Small intestine (tissue), 7 donors: Measurements from ENCODE around the gene GGT7. TPM values are rescaled to one million over a fixed set of nuclear protein-coding genes. Genes with fewer than 3 reads are reported as not detected.
"Not testable (repeated sequence)": the region's sequence is repeated elsewhere in the genome, so short reads cannot be mapped to it uniquely, and the experiment has no call there.

Experiments used
- DNase-seq, 2 donors: peaks; one replicate each; pipeline versions ENCODE4 v3.0.0 to v3.0.0-alpha.2; 2013
- FAIRE-seq: peaks from 2 replicates; lab custom pipeline; 2012; peaks lifted over from hg19 to GRCh38; lab: Jason Lieb, UNC
- H3K27ac ChIP-seq, 3 donors: one replicate each; pipeline ENCODE4 v1.5.1; 2013; ENCODE audit warnings: low read length in 2 of 3, mild to moderate bottlenecking in 2 of 3, control low read depth in 1 of 3, inconsistent platforms in 1 of 3, low read depth in 1 of 3, moderate library complexity in 1 of 3
- H3K27me3 ChIP-seq, 3 donors: one replicate each; pipeline ENCODE4 v1.6.1; 2013; ENCODE audit warnings: low read length in 3 of 3, inconsistent platforms in 1 of 3; ENCODE audit not compliant: control insufficient read depth in 3 of 3, insufficient read depth in 3 of 3
- H3K36me3 ChIP-seq, 3 donors: one replicate each; pipeline ENCODE4 v1.6.1; 2013; ENCODE audit warnings: low read length in 3 of 3, inconsistent platforms in 1 of 3, low read depth in 1 of 3, mild to moderate bottlenecking in 1 of 3, moderate library complexity in 1 of 3; ENCODE audit not compliant: control insufficient read depth in 3 of 3, insufficient read depth in 2 of 3
- H3K4me1 ChIP-seq, 3 donors: one replicate each; pipeline ENCODE4 v1.6.1; 2013; ENCODE audit warnings: low read length in 2 of 3, inconsistent platforms in 1 of 3, low read depth in 1 of 3, mild to moderate bottlenecking in 1 of 3, moderate library complexity in 1 of 3; ENCODE audit not compliant: control insufficient read depth in 3 of 3, insufficient read depth in 2 of 3
- H3K4me3 ChIP-seq, 3 donors: one replicate each; pipeline ENCODE4 v1.5.1; 2013; ENCODE audit warnings: low read length in 3 of 3, control low read depth in 1 of 3, inconsistent platforms in 1 of 3, low read depth in 1 of 3, mild to moderate bottlenecking in 1 of 3, moderate library complexity in 1 of 3
- H3K9me3 ChIP-seq, 2 donors: one replicate each; pipeline ENCODE4 v1.6.1; 2013; ENCODE audit warnings: low read depth in 1 of 2, low read length in 1 of 2; ENCODE audit not compliant: control insufficient read depth in 2 of 2, insufficient read depth in 1 of 2
- WGBS, 3 donors: extraction: QIAGEN DNeasy Blood & Tissue Kit; methylation state at CpG; one replicate each; pipeline ENCODE4 v1.1.7; 2013; 5-methylcytosine and 5-hydroxymethylcytosine counted together
- polyA plus RNA-seq, 4 donors: library from polyadenylated mRNA; stranded (reverse) in 3 of 4; unstranded in 1 of 4; fragments of 200-250 nt in 3 of 4; fragments of 120-200 nt in 1 of 4; gene quantifications; one replicate each; pipeline versions ENCODE4 v1.2.1 to v1.2.3, GENCODE V29; 2013
- donor health status: healthy with polysubstance abuse.
- donor health status: control.
- donor health status: control.
- donor health status: Bipolar disorder and iron deficiency.
- donor health status: healthy.

Gene GGT7
- polyA plus RNA-seq, 4 donors: 5.3 to 14.5 (median 10.9) TPM

GRCh38 chr20:34907616-34908469, 35.2 kb upstream of the GGT7 start:
- WGBS, 3 donors: 34 to 41% (median 35%) methylated on average over 7 of the region's 7 CpGs
- H3K27ac ChIP-seq: peak overlapping the region in 2 of 3 donors; percentile 27 to 54
- H3K36me3 ChIP-seq: peaks cover 0 to 5% (median 0%) of the 10 kb centered on the region in 3 donors
- no peaks in the 10 kb centered on the region for H3K27me3 ChIP-seq
- FAIRE-seq: no peak
- peak; percentile 15 to 81 for DNase-seq
- no peaks in the 10 kb centered on the region for H3K9me3 ChIP-seq
- no peak overlapping the region for H3K4me3 ChIP-seq
- H3K4me1 ChIP-seq: peaks cover 4 to 12% (median 5%) of the 10 kb centered on the region in 3 donors

DNA sequence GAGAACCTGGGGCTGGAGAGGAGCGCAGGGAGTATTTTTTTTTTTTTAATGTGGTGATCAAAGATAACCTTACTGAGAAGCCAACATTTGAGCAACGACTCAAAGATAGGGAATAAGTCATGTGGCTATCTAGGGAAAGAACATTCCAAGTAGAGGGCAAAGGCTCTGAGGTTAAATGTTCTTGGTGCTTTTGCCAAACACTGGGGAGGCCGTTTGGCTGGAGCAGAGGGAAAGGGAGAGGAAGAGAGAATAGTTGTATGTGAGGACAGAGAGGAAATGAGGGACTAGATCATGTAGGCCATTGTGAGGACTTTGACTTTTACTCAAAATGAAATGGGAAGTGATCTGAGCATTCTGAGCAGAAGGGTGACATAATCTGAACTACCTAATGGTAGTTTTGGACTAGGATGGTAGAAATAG, 31.6 kb upstream of the GGT7 start:
- Histone ChIP-seq H3K4me1 (peaks cover 5 to 12% (median 9%) of the 10 kb centered on the region in 3 donors), H3K27ac (peak overlapping the region in 1 of 3 donors; percentile 56), H3K36me3 (peaks cover 5 to 6% (median 5%) of the 10 kb centered on the region in 3 donors), H3K27me3 (no peaks in the 10 kb centered on the region), H3K4me3 (no peak overlapping the region), H3K9me3 (no peaks in the 10 kb centered on the region)
- no peak for FAIRE-seq
- 14 to 42% (median 33%) methylated on average over 3 of the region's 3 CpGs for WGBS, 3 donors
- peak; percentile 27 to 73 for DNase-seq

GRCh38 chr20:34898731-34899130, 26.1 kb upstream of the GGT7 start:
- not testable (repeated sequence) for H3K27me3 ChIP-seq, DNase-seq, H3K36me3 ChIP-seq, H3K9me3 ChIP-seq, FAIRE-seq, H3K4me1 ChIP-seq, H3K4me3 ChIP-seq, H3K27ac ChIP-seq
- WGBS, 3 donors: 87 to 92% (median 91%) methylated on average over 15 to 26 of the region's 26 CpGs

DNA sequence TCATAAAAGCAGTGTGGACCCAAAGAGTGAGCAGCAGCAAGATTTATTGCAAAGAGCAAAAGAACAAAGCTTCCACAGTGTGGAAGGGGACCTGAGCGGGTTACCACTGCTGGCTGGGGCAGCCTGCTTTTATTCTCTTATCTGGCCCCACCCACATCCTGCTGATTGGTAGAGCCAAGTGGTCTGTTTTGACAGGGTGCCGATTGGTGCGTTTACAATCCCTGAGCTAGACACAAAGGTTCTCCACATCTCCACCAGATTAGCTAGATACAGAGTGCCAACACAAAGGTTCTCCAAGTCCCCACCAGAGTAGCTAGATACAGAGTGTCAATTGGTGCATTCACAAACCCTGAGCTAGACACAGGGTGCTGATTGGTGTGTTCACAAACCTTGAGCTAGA, 25.5 kb upstream of the GGT7 start:
- 65 to 84% methylated on average over 2 of the region's 3 CpGs; no CpG with 5 or more reads in 1 of the 3 donors for WGBS, 3 donors
- not testable (repeated sequence) for H3K9me3 ChIP-seq, DNase-seq, H3K36me3 ChIP-seq, H3K4me3 ChIP-seq, FAIRE-seq, H3K27me3 ChIP-seq, H3K27ac ChIP-seq, H3K4me1 ChIP-seq

DNA sequence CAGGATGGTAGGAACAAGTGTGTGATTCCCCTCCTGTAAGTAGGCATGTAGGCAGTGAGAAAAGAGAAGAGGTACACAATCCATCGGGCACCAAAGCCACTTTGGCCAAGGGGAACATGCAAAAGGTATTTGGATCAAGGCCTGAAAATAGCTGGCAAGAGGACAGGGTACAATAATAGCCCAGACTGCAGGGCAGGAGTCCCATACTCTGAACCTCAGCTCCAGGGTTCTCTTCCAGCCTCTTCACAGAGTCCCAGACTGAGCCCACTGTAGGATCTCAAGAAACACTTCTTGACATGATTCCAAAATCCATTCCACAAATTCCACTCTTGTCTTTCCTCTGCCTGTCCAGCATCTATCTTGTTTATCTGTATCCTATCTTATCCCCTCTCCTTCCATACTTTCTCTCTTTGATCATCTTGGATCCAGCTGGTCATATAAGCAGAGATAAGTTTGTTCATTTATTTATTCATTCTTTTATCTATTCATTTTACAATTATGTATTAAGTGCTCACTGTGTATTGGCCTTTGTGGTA, 23.5 kb upstream of the GGT7 start:
- peak overlapping the region in 1 of 3 donors; percentile 65 for H3K27ac ChIP-seq
- peaks cover 0 to under 1% (median 0%) of the 10 kb centered on the region in 3 donors for H3K36me3 ChIP-seq
- no peaks in the 10 kb centered on the region for H3K9me3 ChIP-seq
- H3K27me3 ChIP-seq: no peaks in the 10 kb centered on the region
- no peak overlapping the region for H3K4me3 ChIP-seq
- 14 to 55% (median 23%) methylated on average over 1 of the region's 1 CpG for WGBS, 3 donors
- FAIRE-seq: no peak
- peaks cover 0 to 11% (median 5%) of the 10 kb centered on the region in 3 donors for H3K4me1 ChIP-seq
- DNase-seq: no peak

GRCh38 chr20:34895465-34895864, 22.8 kb upstream of the GGT7 start:
- H3K36me3 ChIP-seq: no peaks in the 10 kb centered on the region
- FAIRE-seq (no peak), DNase-seq (peak in 1 of 2 donors; percentile 27)
- no peaks in the 10 kb centered on the region for H3K27me3 ChIP-seq
- WGBS, 3 donors: 21 to 56% (median 36%) methylated on average over 3 of the region's 3 CpGs
- no peaks in the 10 kb centered on the region for H3K9me3 ChIP-seq
- no peak overlapping the region for H3K27ac ChIP-seq
- peaks cover 0 to 12% (median 11%) of the 10 kb centered on the region in 3 donors for H3K4me1 ChIP-seq
- no peak overlapping the region for H3K4me3 ChIP-seq

DNA sequence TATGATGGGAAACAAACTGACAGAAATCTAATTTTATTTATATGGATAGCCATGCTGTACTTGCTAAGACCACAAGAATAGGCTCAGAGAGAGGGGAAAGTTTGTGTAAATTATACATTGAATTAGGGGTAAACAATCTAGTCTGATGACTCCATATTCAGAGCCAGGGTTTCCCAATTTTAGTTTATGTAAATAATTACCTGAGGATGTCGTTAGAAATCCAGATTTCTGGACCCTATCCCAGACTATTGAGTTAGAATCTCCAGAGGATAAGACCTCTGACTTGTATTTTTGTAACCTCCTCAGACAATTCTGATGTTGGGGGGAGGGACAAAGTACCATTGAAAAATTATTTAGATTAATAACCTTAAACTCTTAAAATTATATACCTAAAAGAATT, 22.1 kb upstream of the GGT7 start:
- no peak overlapping the region for H3K27ac ChIP-seq
- WGBS, 3 donors: 8 to 28% (median 8%) methylated on average over 1 of the region's 1 CpG
- DNase-seq (no peak), FAIRE-seq (no peak)
- H3K27me3 ChIP-seq: no peaks in the 10 kb centered on the region
- H3K36me3 ChIP-seq: no peaks in the 10 kb centered on the region
- no peak overlapping the region for H3K4me3 ChIP-seq
- H3K9me3 ChIP-seq: no peaks in the 10 kb centered on the region
- peaks cover 0 to 13% (median 11%) of the 10 kb centered on the region in 3 donors for H3K4me1 ChIP-seq

- H3K36me3 ChIP-seq: no peaks in the 10 kb centered on the region
- H3K27me3 ChIP-seq: no peaks in the 10 kb centered on the region
- peaks cover 0 to 13% (median 11%) of the 10 kb centered on the region in 3 donors for H3K4me1 ChIP-seq
- H3K4me3 ChIP-seq: no peak overlapping the region
- FAIRE-seq (no peak), DNase-seq (no peak)
- H3K27ac ChIP-seq: no peak overlapping the region
- no peaks in the 10 kb centered on the region for H3K9me3 ChIP-seq
- WGBS, 3 donors: 94 to 98% (median 96%) methylated on average over 2 of the region's 2 CpGs
Observed at GRCh38 chr20:34892671-34893070, 20.0 kb upstream of the GGT7 start.
